WTC11 (cell line): ENCODE measurements around the gene ZC3H12D. TPM values are rescaled to one million over a fixed set of nuclear protein-coding genes. Genes with fewer than 3 reads are reported as not detected.

Experiments
- ATAC-seq: fragments of 200-7000 bp; cut with Tn5 transposase; 2 replicates; pipeline ENCODE4 v1.10.0; 2021; ENCODE audit warnings: mild to moderate bottlenecking, moderate library complexity
- CTCF ChIA-PET: fragments of 300-600 bp; sonication (Branson Sonifier 250); formaldehyde crosslinking; loops from one replicate; lab custom pipeline; 2021; ENCODE audit warnings: antibody characterized with exemption; lab: Charles Lee
- POLR2A ChIA-PET: fragments of 350-600 bp; sonication (Branson Sonifier 250); formaldehyde crosslinking; loops from one replicate; lab custom pipeline; 2021; ENCODE audit warnings: antibody characterized with exemption; lab: Charles Lee
- DNase-seq: peaks from one replicate; pipeline ENCODE4 v3.0.0; 2021; ENCODE audit warnings: low spot score
- H3K27ac Mint-ChIP-seq: 2 replicates; pipeline ENCODE4 v1.8.0; 2021; ENCODE audit warnings: mixed read lengths
- H3K27me3 Mint-ChIP-seq: 2 replicates; pipeline ENCODE4 v1.8.0; 2021; ENCODE audit warnings: low read depth, mild to moderate bottlenecking, moderate library complexity, mixed read lengths
- H3K36me3 Mint-ChIP-seq: 2 replicates; pipeline ENCODE4 v1.8.0; 2021; ENCODE audit warnings: mixed read lengths
- H3K4me1 Mint-ChIP-seq: 2 replicates; pipeline ENCODE4 v1.8.0; 2022; ENCODE audit warnings: mixed read lengths
- H3K4me3 Mint-ChIP-seq: 2 replicates; pipeline ENCODE4 v1.8.0; 2021; ENCODE audit warnings: mild to moderate bottlenecking, moderate library complexity, mixed read lengths
- H3K9me3 Mint-ChIP-seq: 2 replicates; pipeline ENCODE4 v1.8.0; 2021; ENCODE audit warnings: mixed read lengths
- AR ChIP-seq: fragments of 250-450 bp; sonication (Bioruptor Pico); IDR thresholded peaks from 2 replicates; pipeline ENCODE4 v1.9.0; 2021; ENCODE audit warnings: mild to moderate bottlenecking
- CTCF ChIP-seq: fragments of 200-600 bp; IDR thresholded peaks from 2 replicates; pipeline ENCODE4 v1.8.0; 2022; ENCODE audit warnings: antibody characterized with exemption
- ESRRA ChIP-seq: sonication (generic); formaldehyde crosslinking; IDR thresholded peaks from 2 replicates; pipeline ENCODE4 v1.8.1; 2022; ENCODE audit warnings: mild to moderate bottlenecking, missing genetic modification reagents, borderline replicate concordance
- FOXP1 ChIP-seq: sonication (generic); formaldehyde crosslinking; IDR thresholded peaks from 2 replicates; pipeline ENCODE4 v1.8.0; 2022; ENCODE audit warnings: missing genetic modification reagents, mild to moderate bottlenecking, moderate library complexity, borderline replicate concordance
- IRF2 ChIP-seq: sonication (generic); formaldehyde crosslinking; IDR thresholded peaks from 2 replicates; pipeline ENCODE4 v1.8.0; 2022; ENCODE audit warnings: low read depth, missing genetic modification reagents, borderline replicate concordance
- JUN ChIP-seq: sonication (generic); formaldehyde crosslinking; IDR thresholded peaks from 2 replicates; pipeline ENCODE4 v1.8.0; 2023; ENCODE audit warnings: mild to moderate bottlenecking, missing genetic modification reagents
- KAT7 ChIP-seq: sonication (generic); formaldehyde crosslinking; IDR thresholded peaks from 2 replicates; pipeline ENCODE4 v1.8.1; 2023; ENCODE audit warnings: missing genetic modification reagents, mild to moderate bottlenecking, borderline replicate concordance
- NFE2L1 ChIP-seq: sonication (generic); formaldehyde crosslinking; IDR thresholded peaks from 2 replicates; pipeline ENCODE4 v1.8.1; 2023; ENCODE audit warnings: missing genetic modification reagents
- NR1H2 ChIP-seq: sonication (generic); formaldehyde crosslinking; IDR thresholded peaks from 2 replicates; pipeline ENCODE4 v1.9.0; 2021; ENCODE audit warnings: mild to moderate bottlenecking, moderate library complexity, missing genetic modification reagents
- TP53 ChIP-seq: sonication (generic); formaldehyde crosslinking; IDR thresholded peaks from 2 replicates; pipeline ENCODE4 v1.8.1; 2023; ENCODE audit warnings: mild to moderate bottlenecking, missing genetic modification reagents
- ZBTB43 ChIP-seq: sonication (generic); formaldehyde crosslinking; IDR thresholded peaks from 2 replicates; pipeline ENCODE4 v1.8.1; 2023; ENCODE audit warnings: mild to moderate bottlenecking, missing genetic modification reagents
- ZNF121 ChIP-seq: sonication (generic); formaldehyde crosslinking; IDR thresholded peaks from 2 replicates; pipeline ENCODE4 v1.8.0; 2023; ENCODE audit warnings: missing genetic modification reagents
- ZNF138 ChIP-seq: sonication (generic); formaldehyde crosslinking; conservative IDR thresholded peaks from 2 replicates; pipeline ENCODE4 v1.8.1; 2022; ENCODE audit warnings: mild to moderate bottlenecking, moderate library complexity, missing genetic modification reagents
- ZNF396 ChIP-seq: fragments of 250-450 bp; sonication (Bioruptor Pico); IDR thresholded peaks from 2 replicates; pipeline ENCODE4 v1.8.0; 2021; ENCODE audit warnings: mild to moderate bottlenecking, moderate library complexity, borderline replicate concordance
- total RNA-seq: library from RNA; stranded (reverse); gene quantifications from 3 replicates; pipeline ENCODE4 v1.2.3, GENCODE V29; 2021

The ZC3H12D gene
- total RNA-seq, 1 experiment from 2014 or later = 0.13 TPM

GRCh38 chr6:149480502-149481280 lies 4.1 kb downstream of the ZC3H12D start:
- DNase-seq (no peak), ATAC-seq (no peak)
- H3K27ac Mint-ChIP-seq = no peak overlapping the region
- H3K9me3 Mint-ChIP-seq = no peaks in the 10 kb centered on the region
- TF ChIP-seq ZBTB43 (CRISPR knock-in tag) (no peak), CTCF (no peak), ZNF396 (CRISPR knock-in tag) (no peak), IRF2 (CRISPR knock-in tag) (no peak), AR (no peak), ESRRA (CRISPR knock-in tag) (no peak), FOXP1 (CRISPR knock-in tag) (no peak), ZNF138 (no peak), TP53 (CRISPR knock-in tag) (no peak), NFE2L1 (no peak), KAT7 (no peak)
- CTCF ChIA-PET = interaction anchor here (1.5 kb wide), 1 partner anchor 48 kb away, joined by 3 read pairs; no protein-coding TSS in a partner anchor
- no peak overlapping the region for H3K4me3 Mint-ChIP-seq
- no peaks in the 10 kb centered on the region for H3K36me3 Mint-ChIP-seq
- H3K4me1 Mint-ChIP-seq = peaks cover 16% of the 10 kb centered on the region
- H3K27me3 Mint-ChIP-seq = no peaks in the 10 kb centered on the region
- POLR2A ChIA-PET = no interaction called here

- peaks cover 6% of the 10 kb centered on the region; the same call in 1 of the 2 replicates for H3K4me1 Mint-ChIP-seq
- no peak overlapping the region for H3K4me3 Mint-ChIP-seq
- DNase-seq (no peak), ATAC-seq (no peak)
- no peaks in the 10 kb centered on the region for H3K36me3 Mint-ChIP-seq
- POLR2A ChIA-PET = no interaction called here
- CTCF ChIA-PET = interaction anchor here (1.5 kb wide), 1 partner anchor 47 kb away, joined by 3 read pairs; no protein-coding TSS in a partner anchor
- no peaks in the 10 kb centered on the region for H3K9me3 Mint-ChIP-seq
- TF ChIP-seq NR1H2 (CRISPR knock-in tag) (no peak), JUN (CRISPR knock-in tag) (no peak), AR (no peak), ZNF121 (CRISPR knock-in tag) (0 out of 2 replicates have a peak, but pooled peaks have one; percentile 34)
- H3K27me3 Mint-ChIP-seq = no peaks in the 10 kb centered on the region
- H3K27ac Mint-ChIP-seq = 0 out of 2 replicates have a peak overlapping the region, but pooled peaks have one; percentile 38
These were observed 6.0 kb downstream of the ZC3H12D start for GRCh38 chr6:149478631-149479314.
